ENCODE data around the gene GREM2.

GREM2 gene

GRCh38 chr1:240652549-240652948 lies 40.6 kb upstream of the GREM2 start:
- H3K9me3 ChIP-seq (ENCODE audit: control insufficient read depth, low read length), result no peaks in the 10 kb centered on the region
- H3K27ac ChIP-seq, result peak overlapping the region; percentile 40
- TF ChIP-seq CTCF (IDR thresholded peaks at IDR 0.05), result no peak
- no peaks in the 10 kb centered on the region for H3K79me2 ChIP-seq
- H3K9ac ChIP-seq, result no peak overlapping the region
- H3K4me3 ChIP-seq (ENCODE audit: low read depth, low read length), result no peak overlapping the region
- no peaks in the 10 kb centered on the region for H3K27me3 ChIP-seq (ENCODE audit: control insufficient read depth, insufficient read depth, low read length)
- H3K36me3 ChIP-seq (ENCODE audit: control insufficient read depth, insufficient read depth, low read length), result no peaks in the 10 kb centered on the region
- peak overlapping the region; percentile 42 for H3K4me2 ChIP-seq (ENCODE audit: low read length)
- peaks cover 3% of the 10 kb centered on the region for H3K4me1 ChIP-seq
- H2AFZ ChIP-seq, result peak overlapping the region; percentile 63

GRCh38 chr1:240650877-240651276 lies 38.9 kb upstream of the GREM2 start:
- Histone ChIP-seq H3K9ac (no peak overlapping the region), H3K27ac (no peak overlapping the region), H2AFZ (no peak overlapping the region), H3K27me3 (ENCODE audit: control insufficient read depth, insufficient read depth, low read length) (no peaks in the 10 kb centered on the region), H3K4me1 (peaks cover 3% of the 10 kb centered on the region), H3K9me3 (ENCODE audit: control insufficient read depth, low read length) (no peaks in the 10 kb centered on the region), H3K4me3 (ENCODE audit: low read depth, low read length) (no peak overlapping the region), H3K36me3 (ENCODE audit: control insufficient read depth, insufficient read depth, low read length) (no peaks in the 10 kb centered on the region), H3K4me2 (ENCODE audit: low read length) (no peak overlapping the region), H3K79me2 (no peaks in the 10 kb centered on the region)
- no peak for TF ChIP-seq CTCF (IDR thresholded peaks at IDR 0.05)

- Histone ChIP-seq H3K9ac (no peak overlapping the region), H3K4me2 (ENCODE audit: low read length) (no peak overlapping the region), H3K79me2 (no peaks in the 10 kb centered on the region), H3K9me3 (ENCODE audit: control insufficient read depth, low read length) (no peaks in the 10 kb centered on the region), H3K27me3 (ENCODE audit: control insufficient read depth, insufficient read depth, low read length) (no peaks in the 10 kb centered on the region), H3K27ac (no peak overlapping the region), H2AFZ (no peak overlapping the region), H3K36me3 (ENCODE audit: control insufficient read depth, insufficient read depth, low read length) (no peaks in the 10 kb centered on the region), H3K4me1 (peaks cover 4% of the 10 kb centered on the region), H3K4me3 (ENCODE audit: low read depth, low read length) (no peak overlapping the region)
- no peak for TF ChIP-seq CTCF (IDR thresholded peaks at IDR 0.05)
These were observed 38.1 kb upstream of the GREM2 start for GRCh38 chr1:240649733-240650721.

GRCh38 chr1:240646571-240647240 lies 34.8 kb upstream of the GREM2 start:
- H3K27me3 ChIP-seq (ENCODE audit: control insufficient read depth, insufficient read depth, low read length), result no peaks in the 10 kb centered on the region
- no peak overlapping the region for H2AFZ ChIP-seq
- no peaks in the 10 kb centered on the region for H3K9me3 ChIP-seq (ENCODE audit: control insufficient read depth, low read length)
- H3K36me3 ChIP-seq (ENCODE audit: control insufficient read depth, insufficient read depth, low read length), result no peaks in the 10 kb centered on the region
- peaks cover 3% of the 10 kb centered on the region for H3K4me1 ChIP-seq
- no peak overlapping the region for H3K4me3 ChIP-seq (ENCODE audit: low read depth, low read length)
- H3K79me2 ChIP-seq, result no peaks in the 10 kb centered on the region
- no peak overlapping the region for H3K27ac ChIP-seq
- H3K4me2 ChIP-seq (ENCODE audit: low read length), result no peak overlapping the region
- no peak for TF ChIP-seq CTCF (IDR thresholded peaks at IDR 0.05)
- no peak overlapping the region for H3K9ac ChIP-seq

All from parathyroid adenoma (tissue), 2 donors.